GM21723 (cell line): Measurements from ENCODE around the gene PDCD1.
"Not testable (repeated sequence)": the region's sequence is repeated elsewhere in the genome, so short reads cannot be mapped to it uniquely, and the experiment has no call there.

Experiments
- ATAC-seq: cut with Tn5 transposase; IDR thresholded peaks from one replicate; pipeline ENCODE4 v1.9.1; 2021; ENCODE audit warnings: mild to moderate bottlenecking, moderate library complexity; ENCODE audit not compliant: unreplicated experiment

Gene PDCD1

GRCh38 chr2:241879326-241879725, 20.6 kb upstream of the PDCD1 start:
- ATAC-seq = no peak

GRCh38 chr2:241877989-241878970, 19.6 kb upstream of the PDCD1 start:
- no peak for ATAC-seq

- ATAC-seq = no peak
Observed at GRCh38 chr2:241877197-241877685, 18.5 kb upstream of the PDCD1 start.

GRCh38 chr2:241876528-241877196, 18.0 kb upstream of the PDCD1 start:
- ATAC-seq = no peak

- not testable (repeated sequence) for ATAC-seq
Observed at GRCh38 chr2:241875754-241876527, 17.2 kb upstream of the PDCD1 start.

- ATAC-seq = no peak
Observed at GRCh38 chr2:241874277-241874925, 15.7 kb upstream of the PDCD1 start.

- no peak for ATAC-seq
Observed at GRCh38 chr2:241873803-241874110, 15.1 kb upstream of the PDCD1 start.

GRCh38 chr2:241873081-241873802, 14.5 kb upstream of the PDCD1 start:
- ATAC-seq = no peak

GRCh38 chr2:241872313-241872642, 13.6 kb upstream of the PDCD1 start:
- no peak for ATAC-seq

GRCh38 chr2:241871538-241872312, 13.0 kb upstream of the PDCD1 start:
- no peak for ATAC-seq

GRCh38 chr2:241870611-241871537, 12.2 kb upstream of the PDCD1 start:
- ATAC-seq = no peak

- no peak for ATAC-seq
Observed at GRCh38 chr2:241870081-241870541, 11.4 kb upstream of the PDCD1 start.

- no peak for ATAC-seq
Observed at GRCh38 chr2:241869087-241869961, 10.6 kb upstream of the PDCD1 start, which contains the start of gene RTP5. TSS of gene RTP5 (plus strand) at chr2:241869729. CDS start at chr2:241869757, 28 bp downstream.

GRCh38 chr2:241868661-241869081, 10.0 kb upstream of the PDCD1 start:
- no peak for ATAC-seq

- ATAC-seq = no peak
Observed at GRCh38 chr2:241867776-241868420, 9.2 kb upstream of the PDCD1 start.

GRCh38 chr2:241866790-241867645, 8.3 kb upstream of the PDCD1 start:
- ATAC-seq = no peak
